Esophagus mucosa (tissue), 1 donor: Measurements from ENCODE around the gene NPLOC4. TPM values are rescaled to one million over a fixed set of nuclear protein-coding genes. Genes with fewer than 3 reads are reported as not detected.
A peak's percentile ranks its signal among the peaks of the same experiment; 100 is the strongest.
"Not testable (repeated sequence)": the region's sequence is repeated elsewhere in the genome, so short reads cannot be mapped to it uniquely, and the experiment has no call there.

Source experiments
- ATAC-seq: fragments of 200-7000 bp; cut with Tn5 transposase; one replicate; pipeline ENCODE4 v1.9.1; 2020
- total RNA-seq: library from RNA; stranded (reverse); gene quantifications from one replicate; pipeline ENCODE4 v1.2.4, GENCODE V29; 2023
- donor health status: DM: yes; HTN: yes; CAD: no.

NPLOC4 gene
- total RNA-seq, 1 donor from 2014 or later: 92.8 TPM

GRCh38 chr17:81631482-81631881, 5.4 kb downstream of the NPLOC4 start:
- ATAC-seq: no peak

GRCh38 chr17:81630274-81630673, 6.6 kb downstream of the NPLOC4 start:
- ATAC-seq: no peak

- ATAC-seq: peak; percentile 35
These were observed 15.3 kb downstream of the NPLOC4 start for GRCh38 chr17:81621494-81622130.

- not testable (repeated sequence) for ATAC-seq
These were observed 18.6 kb downstream of the NPLOC4 start for GRCh38 chr17:81618307-81618706.

DNA sequence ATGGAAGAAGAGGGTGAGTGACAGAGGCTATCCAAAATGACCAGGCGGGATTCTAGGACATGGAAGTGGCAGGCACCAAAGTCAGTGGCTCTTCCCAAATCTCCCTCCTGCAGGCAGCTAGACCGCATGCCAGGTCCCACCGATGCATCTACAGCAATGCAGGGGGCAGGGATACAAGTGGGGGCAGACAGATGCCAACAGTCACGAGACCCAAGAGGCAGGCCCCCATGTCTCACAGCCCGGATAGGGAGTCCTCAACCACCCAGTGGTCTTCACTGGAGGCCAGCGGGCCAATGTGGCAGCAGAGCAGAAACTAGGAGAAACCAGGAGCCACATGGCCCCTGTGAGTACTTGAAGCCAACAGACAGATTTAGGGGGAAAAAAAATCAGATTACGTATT, 20.0 kb downstream of the NPLOC4 start:
- no peak for ATAC-seq

DNA sequence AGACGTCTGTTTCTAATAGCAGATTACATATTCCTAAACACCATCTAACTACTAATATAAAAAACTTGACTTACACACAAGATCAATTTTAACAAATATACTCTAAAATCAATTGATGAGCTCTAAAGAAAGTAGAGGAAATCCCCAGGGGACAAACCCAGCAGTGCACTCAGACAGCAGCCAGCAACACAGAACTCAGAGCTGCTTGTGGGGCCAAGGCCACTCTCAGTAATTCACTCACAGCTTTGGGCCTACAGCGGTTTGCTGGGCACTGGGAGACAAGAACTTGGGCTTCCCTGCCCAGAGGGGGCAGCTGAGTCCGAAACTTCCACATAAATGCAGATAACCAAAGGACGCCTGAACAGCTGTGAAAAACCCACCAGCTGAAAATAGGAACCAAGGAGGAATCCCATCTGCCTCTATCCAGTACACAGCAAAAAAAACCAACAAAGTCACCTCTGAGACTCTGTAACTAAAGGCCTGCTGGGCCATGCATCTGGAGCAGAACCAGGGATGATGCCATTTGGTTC, 21.4 kb downstream of the NPLOC4 start:
- ATAC-seq: no peak

GRCh38 chr17:81612172-81612970, 24.5 kb downstream of the NPLOC4 start:
- no peak for ATAC-seq

DNA sequence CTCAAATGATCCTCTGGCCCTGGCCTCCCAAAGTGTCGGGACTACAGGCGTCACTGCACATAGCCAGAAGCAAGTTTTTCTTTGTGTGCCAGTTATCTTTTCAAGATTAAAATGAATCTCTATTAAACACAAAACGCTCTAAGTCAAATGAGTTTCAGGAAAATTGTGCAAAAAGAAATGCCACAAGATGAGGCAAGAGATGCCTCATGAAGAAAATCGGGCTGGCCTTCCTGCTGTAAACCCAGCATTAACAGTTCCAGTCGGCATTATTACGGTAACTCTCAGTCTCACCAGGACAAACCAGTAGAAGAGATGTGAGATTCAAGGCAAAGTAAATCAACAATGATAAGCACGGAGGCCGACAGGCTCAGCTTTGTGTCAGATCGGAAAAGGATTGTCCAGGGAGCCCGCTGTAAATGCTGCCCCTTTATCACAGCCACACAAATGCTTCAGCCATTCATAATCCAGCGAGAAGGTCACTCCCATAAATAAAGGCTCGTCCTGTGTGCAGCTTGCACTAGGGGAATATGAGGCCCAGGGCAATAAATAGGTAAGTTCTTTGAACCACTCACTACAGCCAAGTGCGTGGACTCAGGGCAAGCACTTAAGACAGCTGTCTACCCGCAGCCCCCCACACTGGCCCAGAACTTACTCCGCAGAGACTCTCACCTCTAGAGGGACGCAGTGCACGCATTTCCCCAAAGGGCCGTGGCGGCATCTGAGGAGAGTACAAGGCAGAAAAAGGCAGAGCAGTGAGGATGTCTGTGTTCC, 27.2 kb downstream of the NPLOC4 start:
- ATAC-seq: no peak

DNA sequence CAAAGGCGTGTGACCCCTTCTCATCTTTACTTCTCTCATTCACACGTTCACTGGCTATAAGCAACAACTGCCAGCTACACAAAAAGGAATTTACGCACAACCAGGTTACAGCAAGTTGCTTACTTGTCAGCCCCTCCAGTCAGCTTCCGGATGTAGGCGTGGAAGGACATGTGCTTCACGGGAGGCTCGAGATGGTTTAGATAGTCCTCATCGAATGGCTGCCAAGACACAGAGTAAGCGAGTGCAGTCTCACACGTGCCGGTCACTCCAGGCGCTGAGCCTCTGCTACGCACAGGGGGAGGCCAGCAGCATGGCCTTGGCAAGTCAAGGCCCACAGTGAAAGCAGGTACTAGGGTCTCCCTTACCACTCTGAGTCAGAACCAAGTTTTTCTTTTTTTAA, 28.3 kb downstream of the NPLOC4 start:
- ATAC-seq: peak; percentile 25

- ATAC-seq: no peak
These were observed 28.8 kb downstream of the NPLOC4 start for GRCh38 chr17:81608082-81608481.

- no peak for ATAC-seq
These were observed 29.5 kb downstream of the NPLOC4 start for GRCh38 chr17:81607431-81607830.

DNA sequence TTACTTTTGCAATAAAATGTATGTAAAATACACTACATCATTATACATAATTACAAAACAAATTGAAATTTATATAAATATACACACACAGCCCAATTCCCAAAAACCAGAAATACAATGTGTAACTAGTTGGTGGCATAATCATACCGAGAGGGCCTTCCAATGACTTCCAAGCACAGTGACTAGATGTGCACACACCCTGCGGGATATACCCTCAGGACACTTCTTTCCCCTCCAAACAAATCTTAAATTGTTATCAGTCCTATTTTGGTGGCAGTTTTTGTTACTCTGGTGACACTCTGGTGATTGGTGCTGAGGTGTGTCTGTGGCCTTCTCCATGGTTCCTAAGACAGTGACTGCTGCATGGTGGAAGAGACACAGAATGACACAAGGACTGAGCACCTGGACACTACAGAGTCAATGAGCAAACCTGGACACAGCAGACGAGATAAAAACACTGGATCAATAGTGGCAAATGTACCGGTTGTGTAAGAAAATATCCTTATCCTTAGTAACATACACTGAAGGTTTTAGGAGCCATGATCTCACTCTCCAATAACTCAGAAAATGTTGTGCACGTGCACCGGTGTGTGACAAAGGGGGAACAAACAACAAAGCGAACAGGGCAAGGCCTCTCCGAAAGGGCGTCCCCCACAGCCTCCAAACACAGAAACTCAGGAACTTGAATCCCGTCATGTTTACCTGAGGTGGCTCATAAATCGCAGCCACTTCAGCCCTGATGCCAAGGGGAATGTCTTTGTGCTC, 32.9 kb downstream of the NPLOC4 start:
- no peak for ATAC-seq

- peak; percentile 71 for ATAC-seq
These were observed 35.3 kb downstream of the NPLOC4 start for GRCh38 chr17:81601525-81602120.

DNA sequence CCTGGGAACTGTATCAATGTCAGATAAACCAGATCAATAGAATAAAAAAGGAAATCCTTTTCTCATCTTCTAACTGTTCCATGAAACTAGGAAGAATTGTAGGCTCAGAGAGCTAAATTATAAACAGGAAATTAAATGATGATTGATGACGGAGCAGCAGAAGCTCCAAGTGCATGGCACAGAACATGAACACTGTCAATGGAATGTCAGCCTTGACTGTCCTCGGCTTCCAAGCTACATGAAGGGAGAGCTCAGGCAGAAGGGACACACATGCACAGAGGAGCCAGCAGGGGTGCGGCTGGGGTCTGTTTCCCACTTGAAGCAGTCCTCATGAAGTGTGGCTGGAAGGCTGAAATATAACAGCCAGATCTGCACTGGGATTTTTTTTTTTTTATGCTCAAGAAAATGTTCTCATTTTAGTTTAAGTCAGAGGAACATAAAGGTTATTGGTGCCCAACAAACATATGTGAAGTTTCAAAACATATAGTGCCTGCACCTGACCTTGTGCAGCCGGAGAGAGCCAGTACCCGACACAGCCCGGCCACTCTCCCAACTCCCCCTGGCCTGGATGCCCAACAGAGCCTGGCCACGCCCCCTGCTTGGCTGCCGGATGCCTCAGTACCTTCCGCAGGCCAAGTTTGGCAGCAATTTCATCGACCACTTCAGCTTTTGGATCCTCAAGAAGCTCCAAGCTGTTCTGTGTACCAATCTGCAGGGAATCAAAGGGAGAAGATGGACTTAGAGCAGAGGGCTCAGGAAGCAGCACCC, 37.0 kb downstream of the NPLOC4 start:
- no peak for ATAC-seq

DNA sequence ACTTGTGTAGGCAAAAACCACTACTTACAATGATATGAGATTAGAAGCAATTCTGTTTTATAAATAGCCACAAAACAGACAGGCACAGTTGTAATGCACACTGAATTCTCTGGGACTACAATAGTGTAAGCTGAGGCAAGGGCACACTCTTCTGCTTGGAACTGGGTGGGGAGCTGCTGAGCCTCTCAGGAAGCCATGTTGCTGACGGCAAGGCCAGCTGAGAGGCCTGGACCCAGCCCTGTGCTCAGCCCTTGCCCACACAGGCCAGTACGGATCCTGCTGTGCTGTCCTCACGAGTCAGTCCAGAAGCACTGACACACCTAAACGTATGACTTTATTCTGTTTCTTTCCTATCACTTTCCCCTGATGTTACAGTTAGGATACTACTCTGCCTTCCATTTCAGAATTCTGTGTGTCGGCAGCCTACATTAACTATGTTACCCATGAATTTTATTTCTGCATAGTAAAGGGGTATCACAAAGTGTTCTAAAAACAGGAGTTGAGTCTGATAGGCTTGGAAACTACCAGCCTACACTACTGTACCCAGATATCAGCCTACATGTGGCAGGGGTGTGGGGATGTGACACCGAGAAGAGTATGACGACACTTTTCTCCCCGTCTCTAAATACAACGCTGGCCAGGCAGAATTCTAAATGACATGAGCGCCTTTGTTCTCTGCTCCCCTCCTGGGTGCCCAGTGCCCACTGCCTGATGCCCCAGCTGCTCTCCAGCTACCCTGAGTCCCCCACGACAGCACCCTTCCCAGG, 43.6 kb downstream of the NPLOC4 start:
- ATAC-seq: peak; percentile 11

- peak; percentile 23 for ATAC-seq
These were observed 44.9 kb downstream of the NPLOC4 start for GRCh38 chr17:81591971-81592370.

GRCh38 chr17:81590121-81590520, 46.8 kb downstream of the NPLOC4 start:
- peak; percentile 19 for ATAC-seq

GRCh38 chr17:81589612-81590011, 47.3 kb downstream of the NPLOC4 start:
- ATAC-seq: no peak

- no peak for ATAC-seq
These were observed 50.8 kb downstream of the NPLOC4 start for GRCh38 chr17:81586096-81586495.

- not testable (repeated sequence) for ATAC-seq
These were observed 52.1 kb downstream of the NPLOC4 start for GRCh38 chr17:81584771-81585170.
